Measurements from ENCODE around the gene PRR22.
"Not testable (repeated sequence)": the region's sequence is repeated elsewhere in the genome, so short reads cannot be mapped to it uniquely, and the experiment has no call there.

The PRR22 gene

DNA sequence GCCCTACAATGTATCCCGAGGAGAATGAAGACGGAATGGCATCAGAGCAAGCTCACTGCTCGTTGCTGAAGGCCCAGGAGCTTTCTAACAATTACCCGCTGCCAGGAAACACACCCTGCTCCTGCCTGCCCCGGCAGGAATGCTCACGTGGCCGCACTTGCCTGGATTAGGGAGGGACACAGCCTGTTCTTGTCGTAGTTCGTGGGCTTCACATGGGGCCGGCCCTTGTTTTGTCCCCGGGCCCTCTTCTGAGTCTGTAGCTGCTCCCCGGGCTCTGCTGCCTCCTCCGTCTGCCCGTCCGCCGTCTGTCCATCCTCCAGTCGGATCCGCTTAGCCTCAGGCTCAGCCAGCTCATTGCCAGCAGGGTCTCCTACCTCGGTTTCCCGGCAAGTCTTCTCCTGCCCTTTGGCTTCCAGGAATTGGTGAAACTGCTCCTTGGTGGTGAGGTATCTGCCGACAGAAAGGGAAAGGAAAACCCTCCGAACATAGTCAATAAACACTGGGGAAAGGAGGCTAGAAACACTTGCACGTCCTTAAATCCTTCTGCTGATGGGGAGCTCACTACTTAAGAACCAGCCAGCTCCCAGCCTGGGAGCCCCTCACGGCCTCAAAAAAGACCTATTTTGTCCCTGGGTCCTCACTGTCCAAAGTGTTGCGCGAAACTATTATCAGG lies 5.5 kb upstream of the PRR22 start:
- DNase-seq: no peak

DNA sequence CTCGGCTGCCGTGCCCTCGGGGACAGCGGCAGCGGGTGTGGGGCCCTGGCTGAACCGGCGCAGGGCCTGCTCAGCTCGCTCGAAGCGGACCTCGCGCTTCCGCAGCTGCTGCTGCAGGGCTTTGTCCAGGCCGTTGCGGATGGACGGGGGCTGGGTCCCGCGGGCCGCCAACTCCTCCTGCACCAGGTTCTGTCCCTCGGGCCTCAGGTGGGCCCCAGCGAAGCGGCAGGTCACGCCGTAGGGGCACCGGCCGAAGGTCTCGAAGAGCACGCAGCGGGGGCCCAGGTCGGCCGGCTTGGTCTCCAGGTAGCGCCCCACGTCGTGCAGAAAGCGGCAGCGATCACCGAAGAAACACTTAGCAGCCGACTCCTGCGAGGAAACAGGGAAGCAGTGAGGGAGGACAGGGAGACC lies 4.8 kb upstream of the PRR22 start:
- no peak for DNase-seq

DNA sequence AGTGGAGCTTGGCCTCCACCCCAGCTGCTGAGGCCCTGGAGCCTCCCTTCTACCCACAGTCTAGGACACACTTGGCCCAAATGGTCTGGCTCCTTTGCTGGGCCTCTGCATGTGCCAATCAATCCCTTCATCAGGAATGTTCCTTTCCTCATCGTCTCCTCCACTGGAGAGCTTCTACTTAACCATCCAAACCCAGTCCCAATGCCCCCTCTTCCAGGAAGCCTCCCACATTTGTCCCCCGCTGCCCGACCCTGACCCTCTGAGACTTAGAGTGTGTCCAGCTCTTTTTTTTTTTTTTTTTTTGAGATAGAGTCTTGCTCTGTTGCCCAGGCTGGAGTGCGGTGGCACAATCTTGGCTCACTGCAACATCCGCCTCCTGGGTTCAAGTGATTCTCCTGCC lies 3.9 kb upstream of the PRR22 start:
- DNase-seq: no peak

DNA sequence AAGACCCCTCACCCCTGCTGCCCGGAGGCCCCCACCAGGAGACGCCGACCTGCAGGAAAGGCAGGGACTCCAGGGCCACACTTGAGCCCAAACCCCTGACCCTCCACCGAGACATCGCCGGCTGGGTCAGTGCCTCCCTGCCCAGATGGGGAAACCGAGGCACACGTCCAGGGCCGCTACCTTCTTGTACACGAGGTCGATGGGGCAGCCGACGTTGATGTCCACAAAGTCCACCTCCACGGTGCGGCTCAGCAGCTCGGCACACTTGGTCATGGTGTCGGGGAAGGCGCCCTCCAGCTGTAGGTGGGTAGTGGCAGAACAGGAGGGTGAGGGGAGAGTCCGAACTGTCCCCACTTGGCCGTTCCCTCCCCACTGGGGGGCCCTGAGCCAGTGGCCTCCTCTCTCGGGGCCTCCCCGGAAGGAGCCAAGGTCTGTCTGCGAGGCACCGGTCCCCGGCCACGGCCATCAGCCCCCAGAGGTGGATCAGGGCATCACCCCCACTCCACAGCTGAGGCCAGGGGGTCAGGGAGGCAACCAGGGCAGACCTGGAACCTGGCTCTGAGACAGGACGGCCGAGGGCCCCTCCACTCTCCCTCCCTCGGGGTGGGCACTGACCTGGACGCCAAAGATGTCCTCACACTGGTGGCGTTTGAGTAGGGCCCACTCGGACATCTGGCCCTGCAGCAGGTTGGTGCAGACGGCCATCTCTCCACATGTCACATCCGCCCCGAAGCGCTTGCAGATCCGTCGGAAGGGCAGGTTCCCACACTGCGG lies 3.0 kb upstream of the PRR22 start:
- DNase-seq: no peak

DNA sequence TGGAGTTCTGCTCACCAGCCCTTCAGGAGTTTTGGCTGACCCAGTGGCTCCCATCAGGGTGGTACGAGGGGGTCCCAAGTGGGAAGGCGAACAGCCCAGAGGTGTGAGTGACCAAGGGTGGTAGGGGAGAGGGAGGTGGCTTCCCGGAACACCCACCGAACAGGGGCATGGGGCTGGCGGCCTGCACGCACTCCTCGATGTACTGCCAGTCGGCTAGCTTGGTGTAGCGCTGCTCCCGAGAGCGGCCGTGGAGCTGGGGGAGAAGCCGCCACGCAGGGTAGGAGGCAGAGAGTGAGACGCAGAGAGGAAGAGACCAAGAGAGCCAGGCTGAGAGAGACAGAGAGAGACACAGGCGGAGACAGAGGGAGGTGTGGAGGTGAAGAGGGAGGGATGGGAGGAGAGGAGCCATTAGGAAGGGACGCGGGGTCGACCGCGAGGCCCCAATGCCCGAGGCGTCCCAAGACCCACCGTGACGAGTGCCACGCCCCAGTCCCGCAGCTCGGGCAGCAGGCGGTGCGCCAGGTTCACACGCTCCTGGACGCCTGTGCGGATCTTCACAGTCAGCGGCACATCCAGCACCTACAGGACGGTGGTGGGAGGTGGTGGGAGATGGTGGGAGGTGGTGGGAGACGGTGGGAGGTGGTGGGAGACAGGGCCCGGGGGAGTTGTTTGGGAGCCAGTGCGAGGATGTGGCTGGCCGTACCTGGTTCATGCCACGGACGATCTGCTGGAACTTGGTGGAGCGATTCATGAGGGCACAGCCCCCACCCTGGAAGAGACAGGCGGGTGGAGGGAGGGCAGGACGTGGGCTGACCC lies 2.3 kb upstream of the PRR22 start:
- DNase-seq: no peak

DNA sequence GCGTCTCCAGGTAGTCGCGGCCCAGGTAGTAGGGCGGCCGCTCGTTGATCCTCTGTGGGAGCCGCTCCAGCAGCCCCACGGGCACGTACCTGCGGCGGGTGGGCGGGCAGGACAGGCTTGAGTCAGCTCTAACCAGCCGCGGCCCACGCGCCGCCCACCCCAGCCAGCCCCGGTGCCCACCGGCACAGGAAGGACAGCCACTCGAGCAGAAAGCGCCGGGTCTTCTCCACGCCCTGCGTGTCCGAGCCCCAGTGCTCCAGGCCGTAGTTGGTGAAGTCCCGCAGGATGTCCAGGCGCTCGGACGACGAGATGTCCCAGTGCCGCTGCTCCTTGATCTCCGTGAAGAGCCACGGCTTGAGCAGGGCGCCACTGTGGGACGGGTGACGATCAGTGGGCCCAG lies 877 bp upstream of the PRR22 start:
- no peak for DNase-seq

DNA sequence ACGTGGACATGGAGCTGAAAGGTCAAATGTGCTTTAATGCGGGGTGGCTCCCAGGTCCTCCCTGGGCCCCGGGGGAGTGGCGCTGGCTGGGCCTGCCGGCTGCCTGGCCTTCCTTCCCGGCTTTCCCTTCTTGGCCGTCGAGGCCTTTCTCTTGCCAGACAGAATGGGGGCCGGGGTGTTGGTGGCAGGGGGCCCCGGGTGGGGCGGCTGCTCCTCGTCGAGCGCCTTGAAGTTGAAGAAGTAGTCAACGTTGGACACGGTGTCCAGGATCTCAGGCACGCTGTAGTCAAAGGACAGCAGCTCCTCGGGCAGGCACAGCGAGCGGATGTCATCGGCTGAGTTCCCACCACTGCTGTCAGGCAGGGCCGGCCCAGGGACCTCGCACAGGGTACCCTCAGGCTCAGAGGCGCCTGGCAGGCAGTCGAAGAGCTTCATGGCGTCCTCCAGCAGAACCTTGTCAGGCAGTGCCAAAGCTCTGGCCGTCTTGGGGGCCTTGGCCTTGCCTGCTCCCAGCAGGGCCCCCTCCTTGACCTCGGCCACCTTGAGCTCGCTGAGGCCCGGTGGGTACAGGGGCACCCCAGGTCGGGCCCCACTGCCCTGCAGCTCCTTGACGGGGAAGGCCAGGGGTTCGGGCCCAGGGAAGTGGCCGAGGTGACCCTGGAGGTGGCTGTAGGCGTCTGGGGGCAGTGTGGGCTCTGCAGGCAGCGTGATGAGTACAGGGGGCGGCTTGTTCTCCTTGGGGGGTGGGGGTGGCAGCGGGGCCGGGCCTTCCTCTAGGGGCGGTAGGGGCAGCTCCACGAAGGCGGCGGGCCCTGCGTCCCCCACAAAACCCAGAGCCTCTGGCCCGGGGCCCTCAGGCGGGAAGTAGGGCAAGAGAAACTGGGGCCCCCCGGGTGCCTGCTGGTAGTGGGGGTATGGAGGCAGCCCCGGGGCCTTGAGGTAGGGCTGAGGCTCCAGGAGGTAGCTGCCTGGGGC lies 1.3 kb downstream of the PRR22 start:
- DNase-seq: no peak

DNA sequence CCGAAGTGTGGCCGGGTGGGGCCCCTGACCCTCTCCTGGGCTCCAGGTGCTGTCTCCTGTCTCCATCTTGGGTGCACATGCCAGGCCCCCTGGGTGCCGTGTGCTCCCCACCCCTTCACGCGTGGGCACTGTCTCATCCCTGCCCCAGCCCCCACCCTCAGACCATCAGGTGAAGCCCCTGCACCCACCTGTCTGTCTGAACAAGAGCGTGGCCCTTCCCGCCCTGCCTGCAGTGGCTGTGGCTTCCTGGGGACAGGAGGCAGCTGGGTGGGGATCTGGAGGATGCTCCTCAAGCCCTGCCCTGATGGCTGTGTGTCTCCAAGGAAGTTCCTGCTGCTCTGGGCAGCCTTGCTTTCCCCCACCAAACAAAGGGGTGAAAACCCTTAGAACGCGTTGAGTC lies 2.2 kb downstream of the PRR22 start:
- DNase-seq: no peak

DNA sequence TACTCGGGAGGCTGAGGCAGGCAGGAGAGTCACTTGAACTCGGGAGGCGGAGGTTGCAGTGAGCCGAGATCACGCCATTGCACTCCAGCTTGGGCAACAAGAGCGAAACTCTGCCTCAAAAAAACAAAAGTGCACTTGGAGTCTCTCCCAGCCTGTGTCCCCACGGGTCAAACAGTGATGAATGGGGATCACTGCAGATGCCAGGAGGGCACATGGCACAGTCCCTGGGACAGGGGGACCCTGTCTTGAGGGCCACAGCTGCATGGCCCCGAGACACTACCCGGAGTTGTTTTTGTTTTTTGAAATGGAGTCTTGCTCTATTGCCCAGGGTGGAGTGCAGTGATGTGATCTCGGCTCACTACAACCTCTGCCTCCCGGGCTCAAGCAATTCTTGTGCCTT lies 3.6 kb downstream of the PRR22 start:
- DNase-seq: not testable (repeated sequence)

DNA sequence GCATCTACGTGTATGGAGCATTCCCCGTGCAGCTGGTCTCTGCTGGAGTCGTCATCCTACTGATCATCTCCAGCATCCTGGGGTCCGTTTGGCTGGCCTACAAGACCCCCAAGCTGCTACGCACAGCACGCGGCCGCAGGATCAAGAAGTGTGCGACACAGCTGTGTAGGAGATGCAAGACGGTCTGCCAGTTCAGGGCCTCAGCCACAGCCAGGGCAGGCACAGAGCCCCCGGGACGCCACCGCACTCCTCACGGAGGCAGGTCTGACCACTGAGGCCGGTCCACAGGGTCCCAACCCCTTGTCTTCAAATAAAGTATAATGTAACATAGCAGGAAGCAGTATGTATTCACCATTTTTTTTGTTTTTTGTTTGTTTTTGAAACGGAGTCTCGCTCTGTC lies 6.1 kb downstream of the PRR22 start:
- DNase-seq: no peak

DNA sequence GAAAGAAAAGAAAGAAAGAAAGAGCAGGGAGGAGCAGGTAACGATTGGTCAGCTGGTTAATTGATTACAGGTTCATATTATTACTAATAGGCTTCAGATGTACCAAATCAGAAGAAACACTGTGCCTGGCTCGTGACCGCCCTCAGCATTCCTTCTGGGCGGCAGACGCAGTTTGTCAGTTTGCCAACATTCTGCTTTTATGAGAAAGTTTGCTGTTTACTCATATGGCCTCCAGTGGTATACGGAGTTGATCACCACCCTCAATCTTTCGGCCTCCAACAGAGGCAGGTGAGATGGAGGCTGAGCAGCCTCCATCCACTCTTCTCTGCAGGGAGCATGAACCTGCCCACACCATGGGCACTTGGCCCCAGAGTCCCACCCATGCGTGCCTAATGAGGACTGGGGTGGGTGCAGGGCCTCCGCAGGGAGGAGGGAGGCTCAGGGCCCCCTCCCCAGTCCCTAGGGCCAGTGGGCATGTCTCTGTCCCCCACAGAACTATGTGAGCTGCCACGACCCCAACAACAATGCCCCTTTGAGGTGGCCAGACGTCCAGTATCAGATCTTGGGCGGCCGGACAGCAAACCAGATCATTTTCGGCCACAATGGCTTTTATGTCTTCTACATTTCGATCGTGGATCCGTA lies 8.8 kb downstream of the PRR22 start:
- no peak for DNase-seq

DNA sequence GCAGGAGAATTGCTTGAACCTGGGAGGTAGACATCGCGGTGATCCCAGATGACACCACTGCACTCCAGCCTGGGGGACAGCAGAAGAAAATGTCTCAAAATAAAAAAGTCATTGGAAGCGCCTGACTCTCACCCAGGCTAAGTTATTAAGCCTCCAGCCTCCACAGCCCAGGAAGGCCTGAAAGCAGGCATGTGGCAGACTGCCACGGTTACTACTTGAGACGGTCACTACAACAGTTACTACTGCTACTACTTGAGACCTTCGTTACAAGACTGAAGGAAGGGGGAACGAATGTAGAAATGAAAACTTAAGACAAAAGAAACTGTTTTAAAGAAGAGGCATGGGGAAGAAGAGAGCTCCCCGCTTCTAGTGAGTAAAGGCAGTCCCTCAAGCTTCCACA lies 9.6 kb downstream of the PRR22 start:
- no peak for DNase-seq

DNA sequence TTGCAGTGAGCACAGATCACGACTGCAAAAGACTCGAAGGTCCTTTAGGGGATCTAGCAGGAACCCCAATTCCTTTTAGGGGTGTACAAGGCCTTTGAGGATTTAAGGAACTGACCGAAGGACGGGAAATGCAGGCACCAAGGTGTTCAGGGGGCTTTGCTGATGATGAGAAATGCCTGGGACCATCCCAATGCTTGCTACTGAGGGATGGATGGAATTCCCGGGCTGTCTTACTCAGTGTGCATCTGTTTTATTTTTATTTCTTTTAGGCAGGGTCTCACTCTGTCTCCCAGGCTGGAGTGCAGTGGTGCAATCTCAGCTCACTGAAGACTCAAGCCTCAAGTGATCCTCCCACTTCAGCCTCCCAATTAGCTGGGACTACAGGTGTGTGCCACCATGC lies 11.3 kb downstream of the PRR22 start:
- no peak for DNase-seq

DNA sequence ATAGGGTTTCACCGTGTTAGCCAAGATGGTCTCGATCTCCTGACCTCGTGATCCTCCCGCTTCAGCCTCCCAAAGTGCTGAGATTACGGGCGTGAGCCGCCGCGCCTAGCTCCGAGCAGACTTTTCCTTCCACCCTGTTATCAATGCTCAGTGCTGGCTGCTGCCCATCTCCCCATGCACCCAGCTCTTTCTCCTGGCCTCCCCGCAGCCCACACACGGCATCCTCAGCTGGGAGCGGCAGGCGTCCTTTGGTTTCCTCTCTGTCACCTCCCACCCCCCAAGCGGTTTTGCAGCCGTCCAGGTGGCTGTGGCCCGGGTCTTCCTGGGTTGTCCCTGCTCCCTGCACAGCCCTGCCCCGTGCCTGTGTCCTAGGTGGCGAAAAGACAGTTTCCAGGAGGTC lies 12.1 kb downstream of the PRR22 start:
- DNase-seq: no peak

DNA sequence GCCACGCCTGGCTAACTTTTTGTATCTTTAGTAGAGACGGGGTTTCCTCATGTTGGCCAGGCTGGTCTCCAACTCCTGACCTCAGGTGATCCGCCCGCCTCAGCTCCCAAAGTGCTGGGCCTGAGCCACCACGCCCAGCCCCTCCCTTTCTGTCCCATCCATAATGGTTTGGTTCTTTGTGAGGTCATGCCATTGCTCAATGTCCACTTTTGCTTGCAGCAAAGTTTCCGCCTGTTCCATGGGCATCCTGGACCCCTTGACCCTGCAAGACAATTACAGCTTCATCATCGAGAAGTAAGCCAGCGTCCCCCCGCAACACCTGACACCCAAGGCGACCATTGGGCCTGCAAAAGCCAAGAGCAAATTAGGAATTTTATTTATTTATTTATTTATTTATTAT lies 16.6 kb downstream of the PRR22 start:
- no peak for DNase-seq

DNA sequence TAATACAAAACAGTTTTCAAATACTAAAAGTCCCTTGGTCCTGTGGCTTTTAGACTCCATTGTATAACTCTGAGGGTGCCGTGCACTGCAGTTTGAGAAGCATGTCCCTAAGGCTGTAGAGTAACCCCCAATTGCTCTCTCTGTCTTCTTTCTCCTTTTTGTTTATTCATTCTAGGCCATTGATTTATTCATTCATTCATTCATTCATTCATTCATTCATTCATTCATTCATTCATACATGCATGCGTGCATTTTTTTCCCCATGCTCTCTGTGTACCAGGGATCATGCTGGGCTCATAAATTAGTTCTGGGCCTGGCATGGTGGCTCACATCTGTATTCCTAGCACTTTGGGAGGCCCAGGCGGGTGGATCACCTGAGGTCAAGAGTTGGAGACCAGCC lies 19.3 kb downstream of the PRR22 start:
- no peak for DNase-seq

DNA sequence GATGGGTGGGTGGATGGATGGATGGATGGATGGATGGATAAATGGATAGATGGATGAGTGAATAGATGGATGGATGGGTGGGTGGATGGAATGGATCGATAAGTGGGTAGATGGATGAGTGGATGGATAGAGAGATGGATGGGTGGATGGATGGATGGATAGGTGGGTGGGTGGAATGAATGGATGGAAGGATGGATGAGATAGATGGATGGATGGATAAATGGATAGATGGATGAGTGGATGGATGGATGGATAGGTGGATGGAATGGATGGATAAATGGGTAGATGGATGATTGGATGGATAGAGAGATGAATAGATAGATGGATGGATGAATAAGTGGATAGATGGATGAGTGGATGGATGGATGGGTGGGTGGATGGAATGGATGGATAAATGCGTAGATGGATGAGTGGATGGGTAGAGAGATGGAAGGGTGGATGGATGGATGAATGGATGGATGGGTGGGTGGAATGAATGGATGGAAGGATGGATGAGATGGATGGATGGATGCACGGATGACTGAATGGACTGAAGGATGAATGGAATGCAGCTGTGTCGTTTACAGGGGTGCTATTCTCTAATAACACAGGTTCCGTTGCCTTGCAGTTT lies 21.8 kb downstream of the PRR22 start:
- no peak for DNase-seq

DNA sequence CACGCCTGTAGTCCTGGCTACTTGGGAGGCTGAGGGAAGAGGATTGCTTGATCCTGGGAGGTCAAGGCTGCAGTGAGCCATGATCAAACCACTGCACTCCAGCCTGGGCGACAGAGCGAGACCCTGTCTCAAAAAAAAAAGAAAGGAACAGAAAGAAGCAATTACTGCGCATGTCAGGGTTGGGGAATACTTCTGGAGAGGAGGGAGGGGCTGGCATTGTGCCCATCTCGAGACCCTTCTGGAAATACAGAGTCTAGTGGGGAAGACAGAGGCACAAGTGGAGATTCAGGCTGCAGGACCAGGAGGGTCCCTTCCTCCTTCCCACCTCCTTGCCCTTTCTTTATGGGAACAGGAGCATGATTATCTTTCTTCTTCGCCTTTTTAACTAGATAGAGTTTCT lies 30.8 kb downstream of the PRR22 start:
- DNase-seq: no peak

DNA sequence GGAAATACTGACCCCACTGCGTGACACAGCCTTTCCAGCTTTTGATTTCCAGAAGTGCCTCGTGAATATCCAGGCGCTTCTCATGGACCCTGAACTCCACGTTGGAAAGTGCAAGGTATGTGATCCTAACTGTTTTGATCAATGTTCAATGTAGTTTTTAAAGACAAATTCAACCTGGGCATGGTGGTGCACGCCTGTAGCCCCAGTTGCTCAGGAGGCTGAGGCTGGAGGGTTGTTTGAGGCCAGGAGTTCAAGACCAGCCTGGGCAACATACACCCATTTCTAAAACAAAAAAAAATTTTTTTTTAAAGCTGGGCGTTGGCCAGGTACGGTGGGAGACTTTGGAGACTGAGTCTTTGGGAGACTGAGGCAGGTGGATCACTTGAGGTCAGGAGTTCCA lies 32.8 kb downstream of the PRR22 start:
- no peak for DNase-seq

DNA sequence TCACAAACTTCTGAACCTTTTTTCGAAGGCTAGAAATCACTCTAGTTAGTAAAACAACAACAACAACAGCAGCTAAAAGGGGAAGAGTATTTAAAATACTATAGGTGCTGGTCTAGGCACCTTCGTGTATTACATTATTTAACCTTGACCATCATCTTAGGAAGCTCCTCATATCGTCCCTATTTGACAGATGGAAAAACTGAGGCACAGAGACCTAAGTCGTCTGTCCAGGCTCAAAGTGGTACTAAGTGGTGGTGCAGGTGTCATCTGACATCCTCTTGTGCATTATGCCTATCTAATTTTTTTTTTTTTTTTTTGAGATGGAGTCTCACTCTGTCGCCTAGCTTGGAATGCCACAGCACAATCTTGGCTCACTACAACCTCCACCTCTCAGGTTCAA lies 35.0 kb downstream of the PRR22 start:
- DNase-seq: no peak

DNA sequence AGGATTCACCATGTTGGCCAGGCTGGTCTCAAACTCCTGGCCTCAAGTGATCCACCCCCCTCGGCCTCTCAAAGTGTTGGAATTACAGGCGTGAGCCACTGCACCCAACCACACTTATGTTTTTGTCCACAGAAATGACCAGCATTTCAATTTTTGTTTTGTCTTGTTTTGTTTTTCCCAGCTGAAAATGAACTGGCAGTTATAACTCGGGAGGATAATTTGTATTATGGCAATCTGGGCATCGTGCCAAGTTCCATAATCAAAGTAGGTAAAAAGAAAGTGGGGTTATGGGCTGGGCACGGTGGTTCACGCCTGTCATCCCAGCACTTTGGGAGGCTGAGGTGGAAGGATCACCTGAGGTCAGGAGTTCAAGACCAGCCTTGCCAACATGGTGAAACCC lies 35.6 kb downstream of the PRR22 start:
- DNase-seq: not testable (repeated sequence)

DNA sequence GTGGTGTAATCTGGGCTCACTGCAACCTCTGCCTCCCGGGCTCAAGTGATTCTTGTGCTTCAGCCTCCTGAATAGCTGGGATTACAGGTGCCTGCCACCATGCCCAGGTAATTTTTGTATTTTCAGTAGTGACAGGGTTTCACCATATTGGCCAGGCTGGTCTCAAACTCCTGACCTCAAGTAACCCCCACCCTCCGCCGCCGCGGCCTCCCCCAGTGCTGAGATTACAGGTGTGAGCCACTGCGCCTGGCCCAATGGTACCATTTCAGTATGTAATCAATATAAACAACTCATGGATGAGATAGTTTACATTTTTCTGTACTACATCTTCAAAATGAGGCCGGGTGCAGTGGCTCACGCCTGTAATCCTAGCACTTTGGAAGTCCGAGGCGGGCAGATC lies 39.5 kb downstream of the PRR22 start:
- not testable (repeated sequence) for DNase-seq
